Panc1 (cell line): Measurements from ENCODE around the gene IDE. TPM values are rescaled to one million over a fixed set of nuclear protein-coding genes. Genes with fewer than 3 reads are reported as not detected.

ENCODE experiments used
- ATAC-seq: fragments of 200-7000 bp; cut with Tn5 transposase; 2 replicates; pipeline ENCODE4 v1.9.1; 2020; ENCODE audit warnings: mild to moderate bottlenecking, moderate library complexity
- BruUV-seq: library from RNA; stranded (reverse); fragments of 400-500 nt; replicated peaks from 2 replicates; lab custom pipeline; 2021; lab: Mats Ljungman, UMichigan
- CTCF ChIA-PET: fragments of 300-600 bp; sonication (Branson Sonifier 250); formaldehyde crosslinking; loops from one replicate; lab custom pipeline; 2022; ENCODE audit warnings: antibody characterized with exemption; lab: Charles Lee
- POLR2A ChIA-PET: fragments of 300-600 bp; sonication (Branson Sonifier 250); formaldehyde crosslinking; loops from one replicate; lab custom pipeline; 2022; ENCODE audit warnings: antibody characterized with exemption; lab: Charles Lee
- DNase-seq: peaks from one replicate; pipeline ENCODE4 v3.0.0-alpha.2; 2010; ENCODE audit warnings: low read depth, low spot score
- H3K27ac ChIP-seq: 2 replicates; pipeline ENCODE4 v1.5.1; 2011; ENCODE audit warnings: mild to moderate bottlenecking, low read length, inconsistent platforms
- H3K27me3 ChIP-seq: fragments of 200-500 bp; sonication (Bioruptor generic); 2 replicates; pipeline ENCODE4 v1.6.0; 2014; ENCODE audit warnings: low read length, inconsistent platforms; ENCODE audit not compliant: control insufficient read depth, insufficient read depth
- H3K36me3 ChIP-seq: fragments of 200-500 bp; sonication (Bioruptor generic); 2 replicates; pipeline ENCODE4 v1.5.1; 2014; ENCODE audit warnings: inconsistent platforms, mild to moderate bottlenecking, low read length, moderate library complexity; ENCODE audit not compliant: control insufficient read depth, insufficient read depth
- H3K4me1 ChIP-seq: 2 replicates; pipeline ENCODE4 v1.5.1; 2011; ENCODE audit warnings: inconsistent platforms, mild to moderate bottlenecking, low read length, moderate library complexity; ENCODE audit not compliant: control insufficient read depth, insufficient read depth
- H3K4me3 ChIP-seq, 2 experiments: 2 replicates each; pipeline ENCODE4 v1.5.1; 2011 to 2012; ENCODE audit warnings: low read depth in 2 of 2, low read length in 2 of 2, mild to moderate bottlenecking in 2 of 2, inconsistent platforms in 1 of 2, moderate library complexity in 1 of 2
- H3K9me3 ChIP-seq: fragments of 200-500 bp; sonication (Bioruptor generic); 2 replicates; pipeline ENCODE4 v1.5.1; 2014; ENCODE audit warnings: low read depth, mild to moderate bottlenecking, inconsistent platforms, low read length, moderate library complexity; ENCODE audit not compliant: control insufficient read depth, insufficient read depth
- POLR2AphosphoS5 ChIP-seq: IDR thresholded peaks from 2 replicates; pipeline ENCODE4 v1.6.1; 2012; ENCODE audit warnings: mild to moderate bottlenecking, low read depth, low read length, moderate library complexity
- SIN3A ChIP-seq: IDR thresholded peaks from 2 replicates; pipeline ENCODE4 v1.6.1; 2012; ENCODE audit warnings: low read depth, mild to moderate bottlenecking, low read length, moderate library complexity, borderline replicate concordance; ENCODE audit not compliant: insufficient read depth
- TCF7L2 ChIP-seq: IDR thresholded peaks from 2 replicates; pipeline ENCODE4 v1.6.1; 2011; ENCODE audit warnings: mild to moderate bottlenecking, low read depth, low read length, inconsistent platforms
- in situ Hi-C: cut with HindIII; loops from 2 replicates; pipeline ENCODE4 v1.10.0; 2016; ENCODE audit warnings: low sequenced_read_pairs, low pct_unique_long_range_greater_than_20kb
- intact Hi-C: fragments of 100-400 bp; cut with micrococcal nuclease; formaldehyde crosslinking; loops from one replicate; pipeline ENCODE4 v1.10.0; 2022; ENCODE audit not compliant: unreplicated experiment
- total RNA-seq: library from RNA; stranded (reverse); gene quantifications from one replicate; pipeline ENCODE4 v1.2.1, GENCODE V29; 2021; ENCODE audit not compliant: unreplicated experiment
- TF ChIP-seq, protein P1 (sequence below): fragments of 450-650 bp; IDR thresholded peaks from 2 replicates; pipeline ENCODE4 v1.5.1; 2017; ENCODE audit warnings: mild to moderate bottlenecking
- TF ChIP-seq, protein P2 (sequence below), 2 experiments: IDR thresholded peaks; 2 replicates each; pipeline ENCODE4 v1.6.1; 2011 to 2012; ENCODE audit warnings: low read depth in 2 of 2, control low read depth in 1 of 2, low read length in 1 of 2, mild to moderate bottlenecking in 1 of 2, moderate library complexity in 1 of 2; ENCODE audit not compliant: insufficient read depth in 1 of 2

Gene IDE
- total RNA-seq, 1 experiment from 2014 or later, result 79.0 TPM

DNA sequence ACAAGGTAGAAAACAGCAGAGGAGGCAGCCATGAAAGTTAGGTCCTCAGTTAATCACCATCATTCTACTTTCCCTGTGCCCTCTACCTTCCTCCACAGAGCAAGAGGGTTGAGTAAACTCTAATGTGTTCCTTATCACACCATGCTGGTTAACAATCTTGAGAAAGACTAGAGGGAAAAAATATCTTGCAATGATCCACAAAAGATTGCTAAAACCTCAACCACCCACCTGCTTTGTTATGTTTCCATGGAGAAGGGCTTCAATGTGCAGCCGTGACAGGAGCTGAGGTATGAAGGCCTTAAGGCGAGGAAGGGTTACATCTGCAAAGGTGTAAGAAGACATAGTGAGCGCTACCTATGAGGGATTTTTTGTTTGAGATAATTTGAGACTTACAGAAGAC lies 103.9 kb downstream of the IDE start:
- CTCF ChIA-PET, result no interaction called here
- ATAC-seq, result no peak
- POLR2A ChIA-PET, result no interaction called here
- DNase-seq, result no peak
- no TSS peak for BruUV-seq
- Histone ChIP-seq H3K27me3 (no peaks in the 10 kb centered on the region), H3K36me3 (peaks cover 22% of the 10 kb centered on the region), H3K4me3 (no peak overlapping the region), H3K9me3 (no peaks in the 10 kb centered on the region), H3K27ac (no peak overlapping the region), H3K4me1 (no peaks in the 10 kb centered on the region)
- TF ChIP-seq POLR2AphosphoS5 (no peak), TCF7L2 (no peak), SIN3A (no peak)
- TF ChIP-seq, protein P1, sequence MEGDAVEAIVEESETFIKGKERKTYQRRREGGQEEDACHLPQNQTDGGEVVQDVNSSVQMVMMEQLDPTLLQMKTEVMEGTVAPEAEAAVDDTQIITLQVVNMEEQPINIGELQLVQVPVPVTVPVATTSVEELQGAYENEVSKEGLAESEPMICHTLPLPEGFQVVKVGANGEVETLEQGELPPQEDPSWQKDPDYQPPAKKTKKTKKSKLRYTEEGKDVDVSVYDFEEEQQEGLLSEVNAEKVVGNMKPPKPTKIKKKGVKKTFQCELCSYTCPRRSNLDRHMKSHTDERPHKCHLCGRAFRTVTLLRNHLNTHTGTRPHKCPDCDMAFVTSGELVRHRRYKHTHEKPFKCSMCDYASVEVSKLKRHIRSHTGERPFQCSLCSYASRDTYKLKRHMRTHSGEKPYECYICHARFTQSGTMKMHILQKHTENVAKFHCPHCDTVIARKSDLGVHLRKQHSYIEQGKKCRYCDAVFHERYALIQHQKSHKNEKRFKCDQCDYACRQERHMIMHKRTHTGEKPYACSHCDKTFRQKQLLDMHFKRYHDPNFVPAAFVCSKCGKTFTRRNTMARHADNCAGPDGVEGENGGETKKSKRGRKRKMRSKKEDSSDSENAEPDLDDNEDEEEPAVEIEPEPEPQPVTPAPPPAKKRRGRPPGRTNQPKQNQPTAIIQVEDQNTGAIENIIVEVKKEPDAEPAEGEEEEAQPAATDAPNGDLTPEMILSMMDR, result no peak
- TF ChIP-seq, protein P2, sequence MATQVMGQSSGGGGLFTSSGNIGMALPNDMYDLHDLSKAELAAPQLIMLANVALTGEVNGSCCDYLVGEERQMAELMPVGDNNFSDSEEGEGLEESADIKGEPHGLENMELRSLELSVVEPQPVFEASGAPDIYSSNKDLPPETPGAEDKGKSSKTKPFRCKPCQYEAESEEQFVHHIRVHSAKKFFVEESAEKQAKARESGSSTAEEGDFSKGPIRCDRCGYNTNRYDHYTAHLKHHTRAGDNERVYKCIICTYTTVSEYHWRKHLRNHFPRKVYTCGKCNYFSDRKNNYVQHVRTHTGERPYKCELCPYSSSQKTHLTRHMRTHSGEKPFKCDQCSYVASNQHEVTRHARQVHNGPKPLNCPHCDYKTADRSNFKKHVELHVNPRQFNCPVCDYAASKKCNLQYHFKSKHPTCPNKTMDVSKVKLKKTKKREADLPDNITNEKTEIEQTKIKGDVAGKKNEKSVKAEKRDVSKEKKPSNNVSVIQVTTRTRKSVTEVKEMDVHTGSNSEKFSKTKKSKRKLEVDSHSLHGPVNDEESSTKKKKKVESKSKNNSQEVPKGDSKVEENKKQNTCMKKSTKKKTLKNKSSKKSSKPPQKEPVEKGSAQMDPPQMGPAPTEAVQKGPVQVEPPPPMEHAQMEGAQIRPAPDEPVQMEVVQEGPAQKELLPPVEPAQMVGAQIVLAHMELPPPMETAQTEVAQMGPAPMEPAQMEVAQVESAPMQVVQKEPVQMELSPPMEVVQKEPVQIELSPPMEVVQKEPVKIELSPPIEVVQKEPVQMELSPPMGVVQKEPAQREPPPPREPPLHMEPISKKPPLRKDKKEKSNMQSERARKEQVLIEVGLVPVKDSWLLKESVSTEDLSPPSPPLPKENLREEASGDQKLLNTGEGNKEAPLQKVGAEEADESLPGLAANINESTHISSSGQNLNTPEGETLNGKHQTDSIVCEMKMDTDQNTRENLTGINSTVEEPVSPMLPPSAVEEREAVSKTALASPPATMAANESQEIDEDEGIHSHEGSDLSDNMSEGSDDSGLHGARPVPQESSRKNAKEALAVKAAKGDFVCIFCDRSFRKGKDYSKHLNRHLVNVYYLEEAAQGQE (IDR thresholded peaks at IDR 0.05; ENCODE audit: insufficient read depth in 1 of 2, low read depth in 2 of 2, low read length in 1 of 2), result no peak
- intact Hi-C loops (no loop called here), in situ Hi-C loops (no loop called here)

DNA sequence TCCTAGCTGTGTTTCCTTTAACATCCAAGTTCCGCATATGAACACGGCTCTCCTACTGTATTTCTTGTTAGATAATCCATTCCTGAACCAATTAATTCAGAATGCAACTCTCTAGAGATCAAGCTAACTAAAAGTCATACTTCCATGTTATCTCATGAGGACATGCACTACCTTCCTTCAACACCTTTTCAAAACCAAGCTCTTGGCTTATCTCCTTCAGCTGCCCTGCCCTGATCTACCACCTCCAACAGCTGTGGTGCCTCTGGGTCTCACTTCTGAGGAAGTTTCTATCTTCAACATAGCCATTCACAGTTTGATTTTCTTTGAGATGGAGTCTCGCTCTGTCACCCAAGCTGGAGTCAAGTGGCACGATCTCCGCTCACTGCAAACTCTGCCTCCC lies 109.5 kb downstream of the IDE start:
- Histone ChIP-seq H3K27me3 (no peaks in the 10 kb centered on the region), H3K4me3 (no peak overlapping the region), H3K27ac (no peak overlapping the region), H3K36me3 (peaks cover 25% of the 10 kb centered on the region), H3K9me3 (no peaks in the 10 kb centered on the region), H3K4me1 (no peaks in the 10 kb centered on the region)
- in situ Hi-C loops (no loop called here), intact Hi-C loops (no loop called here)
- POLR2A ChIA-PET, result no interaction called here
- DNase-seq (no peak), ATAC-seq (no peak)
- CTCF ChIA-PET, result interaction anchor here (0.5 to 1.7 kb wide), 3 partner anchors 101 to 377 kb away, joined by 3 read pairs; no protein-coding TSS in a partner anchor
- BruUV-seq, result no TSS peak
- no peak for TF ChIP-seq SIN3A
- TF ChIP-seq POLR2AphosphoS5, result no peak
- TF ChIP-seq, protein P2 (IDR thresholded peaks at IDR 0.05; ENCODE audit: insufficient read depth in 1 of 2, low read depth in 2 of 2, low read length in 1 of 2), result no peak
- TF ChIP-seq TCF7L2, result no peak
- TF ChIP-seq, protein P1, result no peak
